Naive B cell (primary cell): ENCODE measurements around the gene HTT. TPM values are rescaled to one million over a fixed set of nuclear protein-coding genes. Genes with fewer than 3 reads are reported as not detected.
A peak's percentile ranks its signal among the peaks of the same experiment; 100 is the strongest.

Source experiments
- ATAC-seq, 2 donors: fragments of 150-1000 bp; cut with Tn5 transposase; 2 replicates each; pipeline ENCODE4 v1.10.0; 2021; ENCODE audit warnings: low read depth in 2 of 2, mild to moderate bottlenecking in 2 of 2, moderate library complexity in 2 of 2
- DNase-seq: peaks from one replicate; pipeline ENCODE4 v3.0.0; 2022
- H3K27ac Mint-ChIP-seq, 6 donors: one replicate each; pipeline ENCODE4 v1.8.0; 2020 to 2022; ENCODE audit warnings: mild to moderate bottlenecking in 6 of 6, mixed read lengths in 6 of 6, moderate library complexity in 5 of 6, inconsistent platforms in 2 of 6
- H3K27me3 Mint-ChIP-seq, 3 donors: one replicate each; pipeline ENCODE4 v1.8.0; 2021 to 2022; ENCODE audit warnings: mixed read lengths in 3 of 3, mild to moderate bottlenecking in 1 of 3
- H3K36me3 Mint-ChIP-seq, 2 donors: one replicate each; pipeline ENCODE4 v1.8.0; 2020 to 2022; ENCODE audit warnings: mixed read lengths in 2 of 2, inconsistent platforms in 1 of 2, mild to moderate bottlenecking in 1 of 2
- H3K4me1 Mint-ChIP-seq, 3 donors: one replicate each; pipeline ENCODE4 v1.8.0; 2020 to 2022; ENCODE audit warnings: mixed read lengths in 3 of 3, inconsistent platforms in 1 of 3, mild to moderate bottlenecking in 1 of 3, moderate library complexity in 1 of 3
- H3K4me3 Mint-ChIP-seq, 8 donors: one replicate each; pipeline ENCODE4 v1.8.0; 2020 to 2022; ENCODE audit warnings: mild to moderate bottlenecking in 8 of 8, mixed read lengths in 8 of 8, moderate library complexity in 8 of 8, inconsistent platforms in 2 of 8
- H3K9me3 Mint-ChIP-seq, 7 donors: one replicate each; pipeline ENCODE4 v1.8.0; 2020 to 2022; ENCODE audit warnings: mixed read lengths in 7 of 7, mild to moderate bottlenecking in 5 of 7, inconsistent platforms in 2 of 7, moderate library complexity in 1 of 7
- polyA plus RNA-seq, 6 donors: library from polyadenylated mRNA; unstranded; fragments of 300-500 nt; fragmentation: Illumina TruSeq; gene quantifications; one replicate each; pipeline ENCODE4 v1.2.3, GENCODE V29; 2021; ENCODE audit warnings: low read depth in 6 of 6

HTT gene
- polyA plus RNA-seq, result 10 to 100 TPM in 4 of 6 donors, 1 to 10 TPM in 2; 8.7 to 15.4 (median 11.0) TPM

- Mint-ChIP-seq H3K4me3 (peak within 1 kb of the TSS; percentile 84 to 96 (median 92)), H3K9me3 (no peaks in the 10 kb centered on the region), H3K36me3 (no peaks in the 10 kb centered on the region), H3K27me3 (no peaks in the 10 kb centered on the region), H3K4me1 (peaks cover 26 to 43% (median 29%) of the 10 kb centered on the region in 3 donors), H3K27ac (peak within 1 kb of the TSS in 5 of 6 donors; percentile 83 to 98 (median 95))
- DNase-seq, result peak; percentile 96
- peak; percentile 81 to 84 for ATAC-seq
Measured at GRCh38 chr4:3074078-3074845, at the start of gene HTT, which contains the start of gene HTT-AS. Gene HTT (plus strand): TSS chr4:3074681. CDS start chr4:3074826, 145 bp downstream. Gene HTT-AS (minus strand): TSS chr4:3074538.

DNA sequence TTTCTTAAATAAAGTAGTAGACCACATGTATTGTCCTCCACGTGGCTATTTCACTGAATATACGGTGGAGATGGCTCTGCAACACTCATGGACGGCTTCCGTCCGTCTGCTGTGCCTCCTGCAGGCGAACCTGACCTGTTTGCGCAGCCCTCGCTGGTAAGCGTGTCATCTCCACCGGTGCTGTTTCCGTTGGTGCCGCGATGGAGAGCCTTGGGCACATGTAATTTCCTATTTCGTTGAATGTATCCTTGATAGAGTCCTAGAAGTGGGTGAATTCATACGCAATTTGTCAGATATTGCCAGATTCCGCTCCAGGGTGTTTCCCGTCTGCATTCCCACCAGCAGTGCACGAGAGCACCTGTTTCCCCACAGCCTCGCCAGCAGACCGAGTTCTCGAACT, 48.6 kb upstream of the HTT start:
- peaks cover 10 to 18% (median 15%) of the 10 kb centered on the region in 3 donors for H3K27me3 Mint-ChIP-seq

DNA sequence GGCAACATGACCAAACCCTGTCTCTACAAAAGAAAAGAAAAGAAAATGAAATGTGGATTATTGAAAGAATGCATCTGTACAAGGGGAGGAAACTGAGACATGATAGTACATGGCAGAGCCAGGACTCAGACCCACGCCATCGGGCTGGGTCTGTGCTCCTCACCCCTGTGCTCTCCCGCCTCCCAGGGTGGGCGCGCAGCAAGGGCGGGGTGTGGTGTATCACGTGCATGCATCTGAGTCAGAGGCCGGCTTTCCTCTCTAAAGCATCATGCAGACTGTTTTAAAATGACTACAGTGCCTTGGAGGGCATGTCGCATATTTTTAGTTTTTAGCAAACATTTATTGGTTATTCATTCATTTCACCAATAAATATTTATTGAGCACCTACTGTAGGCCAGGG, 47.9 kb upstream of the HTT start:
- peaks cover 2 to 13% (median 8%) of the 10 kb centered on the region in 7 donors for H3K9me3 Mint-ChIP-seq
- DNase-seq, result no peak
- peaks cover 5 to 10% of the 10 kb centered on the region in 2 donors for H3K36me3 Mint-ChIP-seq
- H3K27ac Mint-ChIP-seq, result no peak overlapping the region
- H3K4me3 Mint-ChIP-seq, result no peak overlapping the region
- no peaks in the 10 kb centered on the region for H3K4me1 Mint-ChIP-seq
- ATAC-seq, result no peak
- H3K27me3 Mint-ChIP-seq, result peaks cover 10 to 24% (median 15%) of the 10 kb centered on the region in 3 donors

More for the DNA sequence above, 48.6 kb upstream of the HTT start:
- H3K36me3 Mint-ChIP-seq, result peaks cover 5 to 10% of the 10 kb centered on the region in 2 donors
- no peak for DNase-seq
- H3K27ac Mint-ChIP-seq, result no peak overlapping the region
- H3K9me3 Mint-ChIP-seq, result peaks cover 2 to 13% (median 8%) of the 10 kb centered on the region in 7 donors
- no peak overlapping the region for H3K4me3 Mint-ChIP-seq
- H3K4me1 Mint-ChIP-seq, result no peaks in the 10 kb centered on the region
- ATAC-seq, result no peak

- ATAC-seq (no peak), DNase-seq (no peak)
- H3K36me3 Mint-ChIP-seq, result no peaks in the 10 kb centered on the region
- no peak overlapping the region for H3K4me3 Mint-ChIP-seq
- peak overlapping the region in 1 of 6 donors; percentile 33 for H3K27ac Mint-ChIP-seq
- H3K9me3 Mint-ChIP-seq, result no peaks in the 10 kb centered on the region
- H3K27me3 Mint-ChIP-seq, result peaks cover 0 to 15% (median 0%) of the 10 kb centered on the region in 3 donors
- H3K4me1 Mint-ChIP-seq, result no peaks in the 10 kb centered on the region
Measured at GRCh38 chr4:3029464-3029863, 45.0 kb upstream of the HTT start.

DNA sequence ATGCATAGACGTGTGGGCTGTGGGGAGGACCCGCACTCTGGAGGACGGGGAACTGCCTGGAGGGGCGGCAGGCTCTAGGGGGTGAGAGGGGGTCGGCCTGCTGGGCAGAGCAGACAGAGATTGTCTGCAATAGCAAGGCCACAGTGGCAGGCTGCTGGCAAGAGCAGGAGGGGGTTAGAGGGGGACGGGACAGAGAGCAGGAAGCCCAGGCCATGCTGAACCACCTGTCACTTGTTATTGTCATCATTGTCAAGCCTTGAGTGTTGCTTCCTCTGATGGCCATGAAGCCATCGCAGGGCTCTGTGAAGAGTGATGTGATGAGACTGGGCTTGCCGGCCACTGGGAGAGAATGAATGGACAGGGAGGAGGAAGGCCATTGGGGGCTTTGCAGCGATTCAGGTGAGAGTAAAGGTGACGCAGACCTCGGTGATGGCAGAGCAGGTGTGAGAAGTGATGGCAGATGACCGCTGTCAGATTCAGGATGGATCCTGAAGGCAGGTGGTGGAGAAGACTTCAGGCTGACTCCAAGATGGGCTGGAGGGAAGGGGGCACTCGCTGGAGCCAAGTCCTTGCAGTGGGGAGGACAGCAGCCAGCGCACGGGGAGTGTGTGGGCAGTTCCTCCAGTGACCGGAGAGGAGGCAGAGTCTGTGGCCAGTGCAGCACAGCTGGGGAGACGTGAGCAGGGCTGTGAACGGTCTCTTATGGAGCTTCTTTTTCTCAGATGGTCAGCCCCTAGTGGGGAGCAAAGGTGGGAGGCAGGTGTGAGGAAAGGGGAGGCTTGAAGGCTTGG, 43.7 kb upstream of the HTT start:
- no peaks in the 10 kb centered on the region for H3K36me3 Mint-ChIP-seq
- DNase-seq (no peak), ATAC-seq (no peak)
- no peak overlapping the region for H3K4me3 Mint-ChIP-seq
- H3K9me3 Mint-ChIP-seq, result no peaks in the 10 kb centered on the region
- no peaks in the 10 kb centered on the region for H3K4me1 Mint-ChIP-seq
- H3K27ac Mint-ChIP-seq, result peak overlapping the region in 2 of 6 donors; percentile 38 to 47
- peaks cover 0 to 15% (median 0%) of the 10 kb centered on the region in 3 donors for H3K27me3 Mint-ChIP-seq

- no peak overlapping the region for H3K4me3 Mint-ChIP-seq
- no peaks in the 10 kb centered on the region for H3K36me3 Mint-ChIP-seq
- no peaks in the 10 kb centered on the region for H3K9me3 Mint-ChIP-seq
- peaks cover 0 to under 1% (median 0%) of the 10 kb centered on the region in 3 donors for H3K4me1 Mint-ChIP-seq
- DNase-seq, result no peak
- H3K27me3 Mint-ChIP-seq, result peaks cover 0 to 15% (median 0%) of the 10 kb centered on the region in 3 donors
- H3K27ac Mint-ChIP-seq, result peak overlapping the region in 2 of 6 donors; percentile 16 to 72
- no peak for ATAC-seq
Measured at GRCh38 chr4:3031357-3032082, 43.0 kb upstream of the HTT start.

DNA sequence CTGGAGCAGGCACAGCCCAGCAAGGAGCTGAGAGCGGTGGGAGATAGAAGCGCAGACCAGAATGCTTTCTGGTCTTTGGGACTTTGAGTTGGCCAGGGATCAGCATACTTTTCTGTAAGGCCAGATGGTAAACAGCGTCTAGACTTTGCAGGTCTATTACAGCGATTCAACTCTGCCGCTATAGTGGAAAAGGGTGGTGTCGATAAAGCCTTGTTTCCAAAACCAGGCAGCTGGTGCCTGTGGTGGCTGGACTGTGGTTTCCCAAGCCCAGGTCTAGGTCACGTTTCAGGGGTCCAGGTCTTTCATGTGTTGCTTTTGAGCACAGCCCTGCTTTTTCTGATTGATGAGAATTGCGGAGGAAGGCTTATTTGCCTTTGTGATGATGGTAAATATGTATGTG, 40.2 kb upstream of the HTT start:
- Mint-ChIP-seq H3K9me3 (no peaks in the 10 kb centered on the region), H3K4me1 (peaks cover 15 to 27% (median 22%) of the 10 kb centered on the region in 3 donors), H3K27ac (no peak overlapping the region), H3K36me3 (no peaks in the 10 kb centered on the region), H3K4me3 (peak overlapping the region in 1 of 8 donors; percentile 7), H3K27me3 (peaks cover 0 to 15% (median 0%) of the 10 kb centered on the region in 3 donors)
- ATAC-seq (no peak), DNase-seq (no peak)

DNA sequence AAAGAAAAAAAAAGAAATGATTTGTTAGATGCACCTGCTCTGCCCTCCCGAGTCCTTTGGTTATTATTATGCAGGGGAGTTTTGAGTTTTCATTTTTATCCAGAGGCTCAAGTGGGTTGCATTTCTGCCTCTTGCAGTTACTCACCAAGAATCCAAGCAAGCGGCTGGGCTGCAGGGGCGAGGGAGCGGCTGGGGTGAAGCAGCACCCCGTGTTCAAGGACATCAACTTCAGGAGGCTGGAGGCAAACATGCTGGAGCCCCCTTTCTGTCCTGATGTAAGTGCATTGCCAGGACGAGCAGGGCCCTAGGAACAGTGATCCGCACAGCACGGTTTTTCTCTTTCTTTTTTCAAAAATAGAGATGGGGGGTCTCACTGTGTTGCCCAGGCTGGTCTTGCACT, 39.2 kb upstream of the HTT start:
- Mint-ChIP-seq H3K9me3 (no peaks in the 10 kb centered on the region), H3K27ac (no peak overlapping the region), H3K36me3 (no peaks in the 10 kb centered on the region), H3K27me3 (peaks cover 0 to 15% (median 0%) of the 10 kb centered on the region in 3 donors), H3K4me1 (peaks cover 20 to 33% (median 24%) of the 10 kb centered on the region in 3 donors), H3K4me3 (peak overlapping the region in 1 of 8 donors; percentile 15)
- DNase-seq (no peak), ATAC-seq (no peak)

GRCh38 chr4:3035674-3036073, 38.8 kb upstream of the HTT start:
- no peak for DNase-seq
- Mint-ChIP-seq H3K4me3 (no peak overlapping the region), H3K27ac (peak overlapping the region in 2 of 6 donors; percentile 32 to 88), H3K27me3 (peaks cover 0 to 10% (median 0%) of the 10 kb centered on the region in 3 donors), H3K4me1 (peaks cover 23 to 37% (median 28%) of the 10 kb centered on the region in 3 donors), H3K36me3 (no peaks in the 10 kb centered on the region), H3K9me3 (no peaks in the 10 kb centered on the region)
- no peak for ATAC-seq

DNA sequence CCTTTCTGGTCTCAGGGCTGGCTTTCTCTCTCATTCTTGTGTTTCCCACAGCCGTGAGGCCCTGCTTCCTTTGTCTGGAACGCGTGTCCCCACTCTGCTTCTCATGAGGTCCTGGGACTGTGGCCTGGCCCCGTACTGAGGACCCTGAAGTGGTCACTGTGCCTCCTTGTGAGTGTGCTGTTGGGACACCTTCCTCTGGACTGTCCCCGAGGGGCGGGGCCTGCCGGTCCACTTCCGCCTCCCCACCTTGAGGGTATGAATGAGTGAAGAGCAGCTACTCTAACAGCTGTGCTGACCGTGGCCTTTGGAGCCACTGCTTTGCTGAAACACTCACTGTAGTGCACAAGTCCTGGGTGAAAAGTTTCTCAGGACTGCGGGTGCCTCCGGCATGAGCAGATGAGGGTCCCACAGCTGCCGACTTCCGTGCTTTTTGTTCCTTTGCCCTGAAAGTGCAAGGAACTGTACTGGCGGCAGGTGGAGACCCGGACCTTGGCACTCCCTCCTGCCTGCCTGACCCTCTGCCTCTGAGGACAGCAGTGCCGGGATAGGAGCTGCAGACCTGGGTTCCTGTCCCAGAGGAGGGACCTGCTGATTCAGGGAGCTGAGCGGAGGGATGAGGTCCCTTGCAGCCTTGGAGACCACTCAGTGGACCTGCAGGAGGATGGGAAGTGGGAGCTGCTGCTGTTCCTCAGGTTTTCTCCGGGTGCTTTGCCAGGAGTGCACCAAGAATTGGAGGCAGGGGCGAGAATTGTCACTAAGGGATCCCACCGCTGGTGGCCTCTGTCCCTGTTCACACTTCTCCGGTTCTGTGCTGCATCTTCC, 38.1 kb upstream of the HTT start:
- H3K27ac Mint-ChIP-seq, result peak overlapping the region in 1 of 6 donors; percentile 81
- H3K9me3 Mint-ChIP-seq, result no peaks in the 10 kb centered on the region
- peak overlapping the region in 5 of 8 donors; percentile 53 to 92 (median 83) for H3K4me3 Mint-ChIP-seq
- H3K36me3 Mint-ChIP-seq, result no peaks in the 10 kb centered on the region
- no peak for DNase-seq
- H3K4me1 Mint-ChIP-seq, result peaks cover 27 to 37% (median 35%) of the 10 kb centered on the region in 3 donors
- ATAC-seq, result no peak
- peaks cover 0 to 4% (median 0%) of the 10 kb centered on the region in 3 donors for H3K27me3 Mint-ChIP-seq

DNA sequence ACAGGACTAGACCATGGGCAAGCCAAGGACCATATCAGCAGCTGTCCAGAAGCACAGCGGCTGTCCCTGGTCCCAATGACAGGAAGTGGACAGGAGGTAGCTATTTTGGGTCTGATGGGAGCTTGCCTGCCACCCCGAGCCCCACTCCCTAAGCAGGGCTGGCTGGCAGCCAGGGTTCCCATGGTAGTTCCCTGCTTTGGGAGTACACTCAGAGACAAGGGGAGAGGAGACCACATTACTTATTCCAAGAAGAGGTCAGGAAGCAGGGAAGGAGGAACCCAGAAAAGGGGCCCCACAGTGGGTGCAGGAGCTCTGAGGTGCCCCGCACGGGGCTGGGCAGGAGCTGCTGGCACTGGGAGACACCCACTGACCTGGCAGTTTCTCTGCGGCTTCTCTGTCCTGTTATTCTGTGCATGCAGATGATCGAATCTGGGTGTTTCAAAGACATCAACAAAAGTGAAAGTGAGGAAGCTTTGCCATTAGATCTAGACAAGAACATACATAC, 36.5 kb upstream of the HTT start:
- peak overlapping the region; percentile 58 to 93 (median 88) for H3K27ac Mint-ChIP-seq
- H3K4me3 Mint-ChIP-seq, result peak overlapping the region; percentile 69 to 93 (median 84)
- H3K4me1 Mint-ChIP-seq, result peaks cover 40 to 52% (median 50%) of the 10 kb centered on the region in 3 donors
- no peaks in the 10 kb centered on the region for H3K27me3 Mint-ChIP-seq
- no peaks in the 10 kb centered on the region for H3K9me3 Mint-ChIP-seq
- no peaks in the 10 kb centered on the region for H3K36me3 Mint-ChIP-seq
- no peak for ATAC-seq
- peak; percentile 31 for DNase-seq

GRCh38 chr4:3039706-3040366, 34.6 kb upstream of the HTT start:
- ATAC-seq (no peak), DNase-seq (no peak)
- Mint-ChIP-seq H3K4me1 (peaks cover 50 to 63% (median 61%) of the 10 kb centered on the region in 3 donors), H3K36me3 (no peaks in the 10 kb centered on the region), H3K27ac (peak overlapping the region; percentile 74 to 99 (median 96)), H3K4me3 (peak overlapping the region; percentile 5 to 99 (median 93)), H3K27me3 (no peaks in the 10 kb centered on the region), H3K9me3 (no peaks in the 10 kb centered on the region)
